GM12878 (cell line): ENCODE results near the gene HPSE. TPM values are rescaled to one million over a fixed set of nuclear protein-coding genes. Genes with fewer than 3 reads are reported as not detected.
A peak's percentile ranks its signal among the peaks of the same experiment; 100 is the strongest.

Source experiments
- ATAC-seq: fragments of 200-7000 bp; cut with Tn5 transposase; 3 replicates; pipeline ENCODE4 v1.9.1; 2020; ENCODE audit warnings: mild to moderate bottlenecking, moderate library complexity
- BruUV-seq: library from RNA; stranded (reverse); fragments of 400-500 nt; replicated peaks from 2 replicates; lab custom pipeline; 2021; lab: Mats Ljungman, UMichigan
- CTCF ChIA-PET: fragments of 300-600 bp; sonication (Branson Sonifier 250); formaldehyde crosslinking; extraction: SDS; loops from one replicate; lab custom pipeline; 2021; ENCODE audit warnings: inconsistent platforms; lab: Yijun Ruan, JAX
- POLR2A ChIA-PET: fragments of 350-600 bp; formaldehyde crosslinking; extraction: SDS; loops from one replicate; lab custom pipeline; 2021; ENCODE audit warnings: inconsistent platforms; lab: Charles Lee
- RAD21 ChIA-PET: fragments of 300-600 bp; sonication (Branson Sonifier 250); formaldehyde crosslinking; loops from one replicate; lab custom pipeline; 2023; ENCODE audit warnings: antibody characterized with exemption; ENCODE audit not compliant: unreplicated experiment; lab: Charles Lee
- SMC1A ChIA-PET: fragments of 300-600 bp; sonication (Branson Sonifier 250); formaldehyde crosslinking; loops from one replicate; lab custom pipeline; 2023; ENCODE audit not compliant: unreplicated experiment, uncharacterized antibody; lab: Charles Lee
- DNase-seq: peaks from one replicate; pipeline ENCODE4 v3.0.0-alpha.2; 2011; ENCODE audit warnings: low read depth, low spot score
- FAIRE-seq: peaks from 3 replicates; lab custom pipeline; 2011; peaks lifted over from hg19 to GRCh38; lab: Jason Lieb, UNC
- H2AFZ ChIP-seq: 2 replicates; pipeline ENCODE4 v1.6.0; 2011; ENCODE audit warnings: low read depth, low read length, control low read depth; ENCODE audit not compliant: control insufficient read depth
- H3K27ac ChIP-seq: 2 replicates; pipeline ENCODE4 v1.5.1; 2011; ENCODE audit warnings: control low read depth; ENCODE audit not compliant: control insufficient read depth, insufficient read depth
- H3K27me3 ChIP-seq, 2 experiments: replicated peaks in 1 of 2; 2 replicates each; pipeline versions ENCODE4 v1.6.0 to v1.6.1; 2011; ENCODE audit warnings: low read length in 1 of 2; ENCODE audit not compliant: control insufficient read depth in 2 of 2, insufficient read depth in 2 of 2
- H3K36me3 ChIP-seq, 2 experiments: 2 replicates each; pipeline ENCODE4 v1.5.1; 2011; ENCODE audit warnings: low read length in 1 of 2; ENCODE audit not compliant: control insufficient read depth in 2 of 2, insufficient read depth in 2 of 2
- H3K4me1 ChIP-seq: 2 replicates; pipeline ENCODE4 v1.6.1; 2011; ENCODE audit warnings: mild to moderate bottlenecking, low read length, moderate library complexity, mixed read lengths; ENCODE audit not compliant: control insufficient read depth, insufficient read depth
- H3K4me2 ChIP-seq: 2 replicates; pipeline ENCODE4 v1.6.0; 2011; ENCODE audit warnings: control low read depth; ENCODE audit not compliant: control insufficient read depth, insufficient read depth
- H3K4me3 ChIP-seq: fragments of 200-600 bp; sonication (generic); 2 replicates; pipeline ENCODE4 v1.5.1; 2016
- H3K79me2 ChIP-seq: 2 replicates; pipeline ENCODE4 v1.6.0; 2011; ENCODE audit warnings: low read length; ENCODE audit not compliant: control insufficient read depth, insufficient read depth
- H3K9ac ChIP-seq: 2 replicates; pipeline ENCODE4 v1.8.0; 2011; ENCODE audit warnings: low read length, control low read depth, mixed read lengths; ENCODE audit not compliant: control insufficient read depth, insufficient read depth
- H3K9me3 ChIP-seq: replicated peaks from 3 replicates; pipeline ENCODE4 v1.5.1; 2011; ENCODE audit warnings: mild to moderate bottlenecking, low read length; ENCODE audit not compliant: control insufficient read depth, insufficient read depth
- H4K20me1 ChIP-seq: 2 replicates; pipeline ENCODE4 v1.6.0; 2011; ENCODE audit not compliant: control insufficient read depth, insufficient read depth
- KAT2A ChIP-seq: conservative IDR thresholded peaks from 2 replicates; pipeline ENCODE4 v1.6.1; 2011; ENCODE audit warnings: low read depth, low read length; ENCODE audit not compliant: control insufficient read depth
- SPI1 ChIP-seq: IDR thresholded peaks from 2 replicates; pipeline ENCODE4 v1.6.1; 2011; ENCODE audit warnings: low read depth, mild to moderate bottlenecking, low read length, moderate library complexity, borderline replicate concordance; ENCODE audit not compliant: insufficient read depth
- WGBS: methylation state at CpG from one replicate; pipeline ENCODE4 v1.1.6; 2016; ENCODE audit warnings: low lambda C conversion rate; ENCODE audit not compliant: insufficient replicate concordance, insufficient coverage; ENCODE audit errors: missing lambda C conversion rate; 5-methylcytosine and 5-hydroxymethylcytosine counted together
- in situ Hi-C: fragments of 300-500 bp; cut with MboI; formaldehyde crosslinking; loops from 9 replicates; pipeline ENCODE4 v1.14.3; 2018; ENCODE audit warnings: mixed read lengths
- intact Hi-C: fragments of 100-400 bp; cut with micrococcal nuclease; formaldehyde crosslinking; loops from one replicate; pipeline ENCODE4 v1.14.2; 2022; ENCODE audit not compliant: unreplicated experiment
- polyA plus RNA-seq, 11 experiments: library from polyadenylated mRNA; depleted of rRNA in 4 of 11; unstranded in 6 of 11; stranded (reverse) in 5 of 11; fragments of >200 nt; fragmentation: Nextera tagmentation in 4 of 11; fragmentation: Illumina TruSeq in 1 of 11; extraction: Ambion mirVana in 4 of 11; extraction: Trizol in 1 of 11; gene quantifications; 1 replicate in 1 of 11; 2 replicates in 10 of 11; pipeline versions ENCODE4 v1.2.1 to v1.2.3, GENCODE V29; 2011 to 2016; ENCODE audit warnings: inconsistent platforms in 2 of 11, missing spikeins in 2 of 11, low read depth in 1 of 11
- total RNA-seq, 4 experiments: library from RNA; depleted of rRNA in 3 of 4; stranded (reverse); fragments of >200 nt in 3 of 4; fragmentation: Illumina TruSeq in 1 of 4; extraction: Trizol in 1 of 4; gene quantifications; 2 replicates each; pipeline versions ENCODE4 v1.2.1 to v1.2.3, GENCODE V29; 2013 to 2021
- TF ChIP-seq, protein P1 (sequence below): fragments of 450-650 bp; IDR thresholded peaks from 2 replicates; pipeline ENCODE4 v1.6.1; 2018; ENCODE audit warnings: mild to moderate bottlenecking, low read depth, moderate library complexity; ENCODE audit not compliant: partially characterized antibody

Gene HPSE
- total and polyA plus RNA-seq, 10 of the 15 experiments (the other 5 are each of a cell fraction or from before 2014, with no cell fraction given): 0.16 to 0.89 (median 0.58) TPM

DNA sequence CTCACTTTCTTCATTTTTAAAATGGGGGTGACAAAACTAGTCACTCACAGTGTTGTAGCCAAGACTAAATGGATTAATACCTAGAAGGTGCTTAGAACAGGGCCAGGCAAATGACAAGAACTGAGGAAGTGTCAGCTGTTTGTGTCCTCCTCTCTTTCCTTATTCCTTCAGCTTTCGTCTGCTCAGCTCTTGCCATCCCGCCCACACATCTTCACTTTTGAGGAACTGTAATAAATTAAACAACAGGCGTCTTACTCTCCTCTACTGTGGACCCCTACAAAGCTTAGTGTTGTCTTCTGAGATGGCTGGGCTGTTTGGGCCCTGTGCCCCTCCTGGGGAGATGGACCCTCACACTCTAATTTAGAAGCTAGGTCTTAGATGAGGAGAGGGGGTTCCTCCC, 2.7 kb downstream of the HPSE start:
- SMC1A ChIA-PET: interaction anchor here (0.6 kb wide), 1 partner anchor 261 kb away, joined by 4 read pairs; no protein-coding TSS in a partner anchor
- Histone ChIP-seq H3K36me3 (no peaks in the 10 kb centered on the region), H3K9ac (no peak overlapping the region), H3K27ac (no peak overlapping the region), H3K9me3 (no peaks in the 10 kb centered on the region), H3K4me2 (no peak overlapping the region), H3K27me3 (peaks cover 0 to 3% of the 10 kb centered on the region in 2 experiments; a peak in 1 of 4 replicates), H4K20me1 (no peaks in the 10 kb centered on the region), H3K79me2 (no peaks in the 10 kb centered on the region), H3K4me3 (0 out of 2 replicates have a peak overlapping the region, but pooled peaks have one; percentile 12), H3K4me1 (peaks cover 5% of the 10 kb centered on the region; the same call in 1 of the 2 replicates), H2AFZ (no peak overlapping the region)
- no peak for DNase-seq
- no TSS peak for BruUV-seq
- CTCF ChIA-PET: interaction anchor here (0.5 kb wide), 1 partner anchor 136 kb away, joined by 3 read pairs; no protein-coding TSS in a partner anchor
- TF ChIP-seq KAT2A: no peak
- TF ChIP-seq, protein P1, sequence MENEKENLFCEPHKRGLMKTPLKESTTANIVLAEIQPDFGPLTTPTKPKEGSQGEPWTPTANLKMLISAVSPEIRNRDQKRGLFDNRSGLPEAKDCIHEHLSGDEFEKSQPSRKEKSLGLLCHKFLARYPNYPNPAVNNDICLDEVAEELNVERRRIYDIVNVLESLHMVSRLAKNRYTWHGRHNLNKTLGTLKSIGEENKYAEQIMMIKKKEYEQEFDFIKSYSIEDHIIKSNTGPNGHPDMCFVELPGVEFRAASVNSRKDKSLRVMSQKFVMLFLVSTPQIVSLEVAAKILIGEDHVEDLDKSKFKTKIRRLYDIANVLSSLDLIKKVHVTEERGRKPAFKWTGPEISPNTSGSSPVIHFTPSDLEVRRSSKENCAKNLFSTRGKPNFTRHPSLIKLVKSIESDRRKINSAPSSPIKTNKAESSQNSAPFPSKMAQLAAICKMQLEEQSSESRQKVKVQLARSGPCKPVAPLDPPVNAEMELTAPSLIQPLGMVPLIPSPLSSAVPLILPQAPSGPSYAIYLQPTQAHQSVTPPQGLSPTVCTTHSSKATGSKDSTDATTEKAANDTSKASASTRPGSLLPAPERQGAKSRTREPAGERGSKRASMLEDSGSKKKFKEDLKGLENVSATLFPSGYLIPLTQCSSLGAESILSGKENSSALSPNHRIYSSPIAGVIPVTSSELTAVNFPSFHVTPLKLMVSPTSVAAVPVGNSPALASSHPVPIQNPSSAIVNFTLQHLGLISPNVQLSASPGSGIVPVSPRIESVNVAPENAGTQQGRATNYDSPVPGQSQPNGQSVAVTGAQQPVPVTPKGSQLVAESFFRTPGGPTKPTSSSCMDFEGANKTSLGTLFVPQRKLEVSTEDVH: no peak
- peak; percentile 30; the same call in 1 of the 2 replicates for TF ChIP-seq SPI1
- intact Hi-C loops: no loop called here
- RAD21 ChIA-PET: interaction anchor here (1.4 kb wide), 1 partner anchor 48 kb away, joined by 3 read pairs; the partner anchor contains the start of gene COQ2
- ATAC-seq: no peak
- FAIRE-seq: no peak
- WGBS: 74% methylated on average over 3 of the region's 3 CpGs
- in situ Hi-C loops: no loop called here
- POLR2A ChIA-PET: no interaction called here
